Kidney capillary endothelial cell (primary cell): ENCODE data around the gene TBCD.
A peak's percentile ranks its signal among the peaks of the same experiment; 100 is the strongest.

Source experiments
- DNase-seq: peaks from one replicate; pipeline ENCODE4 v3.0.0-alpha.2; 2018; ENCODE audit warnings: low spot score

The TBCD gene

GRCh38 chr17:82751571-82752370, at the start of gene TBCD:
Gene TBCD, plus strand, starts transcription at chr17:82752065. Its CDS starts 129 bp downstream, at chr17:82752194.
- DNase-seq = peak; percentile 72

DNA sequence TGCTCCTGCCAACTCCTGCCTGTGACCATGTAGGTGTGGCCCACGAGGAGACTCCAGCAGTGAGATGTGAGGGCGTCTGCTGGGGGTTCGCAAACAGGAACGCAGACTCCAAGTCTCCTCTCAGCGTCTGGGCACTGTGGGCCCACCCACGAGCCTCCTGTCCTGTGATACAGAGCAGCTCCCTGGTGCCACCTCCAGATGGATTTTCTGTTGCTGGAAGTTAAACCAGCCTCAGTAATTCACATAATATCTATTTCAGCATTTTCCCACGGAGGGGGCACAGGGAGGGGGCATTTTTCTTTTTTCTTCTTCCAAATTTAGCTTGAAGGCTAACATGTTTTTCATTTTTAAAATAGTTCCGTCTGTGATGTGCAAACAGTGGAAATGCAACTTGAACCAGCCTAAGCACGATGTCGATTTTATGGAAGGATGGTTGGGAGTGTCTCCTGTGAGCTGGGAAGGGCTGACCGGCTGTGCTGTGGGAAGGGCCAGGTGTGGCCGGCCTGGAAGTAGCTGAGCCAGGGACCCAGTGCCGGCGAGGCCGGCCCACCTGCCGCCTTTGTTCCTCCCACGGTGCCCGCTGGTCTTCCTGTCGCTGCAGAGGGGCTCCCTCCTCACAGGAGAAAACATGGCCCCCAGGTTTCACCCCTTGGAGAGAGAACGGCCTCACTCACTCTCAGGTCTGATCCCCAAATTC, 49.5 kb upstream of the TBCD start:
- DNase-seq = no peak

GRCh38 chr17:82703036-82703745, 48.7 kb upstream of the TBCD start:
- DNase-seq = no peak

DNA sequence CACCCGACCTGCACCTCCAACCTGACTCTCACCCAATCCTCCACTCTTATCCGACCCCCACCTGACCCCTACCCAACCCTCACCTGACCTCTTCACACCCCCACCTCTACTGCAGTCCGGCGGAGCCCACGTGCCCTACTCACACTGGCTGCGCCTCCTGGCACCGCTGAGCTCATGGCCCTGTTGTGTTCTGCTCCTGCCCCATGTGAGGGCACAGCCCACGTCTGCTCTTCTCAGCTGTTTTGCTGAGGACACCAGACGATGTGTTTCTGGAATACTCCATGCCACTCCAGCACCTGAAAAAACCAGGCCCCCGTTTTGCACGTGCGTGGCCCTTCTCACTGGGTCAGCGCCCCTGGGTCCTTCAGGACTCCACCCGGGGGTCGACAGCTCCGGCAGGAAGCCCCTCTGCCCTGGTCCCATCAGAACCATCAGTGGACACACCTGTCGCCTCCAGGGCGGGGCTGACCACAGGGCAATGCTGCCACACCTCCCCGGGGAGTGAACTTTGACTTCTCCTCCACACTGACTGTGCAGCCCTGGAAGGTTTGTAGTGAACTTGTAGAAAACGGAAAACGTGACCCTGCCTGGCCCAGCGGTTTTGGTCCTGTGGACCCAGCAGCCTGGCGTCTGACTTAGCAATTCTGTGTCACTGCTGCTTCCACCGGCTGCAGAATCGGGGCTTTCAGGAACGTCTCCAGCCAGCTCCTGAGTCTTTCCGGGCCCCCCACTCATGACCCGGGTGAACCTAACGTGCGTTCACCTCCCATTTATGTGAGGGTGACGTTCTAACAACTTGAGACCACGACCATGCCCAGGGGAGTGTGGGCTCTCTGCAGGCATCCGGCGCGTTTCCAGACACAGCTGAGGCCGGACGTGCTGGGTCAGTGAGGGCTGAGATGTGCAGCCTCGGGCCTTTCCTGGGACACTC, 47.7 kb upstream of the TBCD start:
- DNase-seq = no peak

DNA sequence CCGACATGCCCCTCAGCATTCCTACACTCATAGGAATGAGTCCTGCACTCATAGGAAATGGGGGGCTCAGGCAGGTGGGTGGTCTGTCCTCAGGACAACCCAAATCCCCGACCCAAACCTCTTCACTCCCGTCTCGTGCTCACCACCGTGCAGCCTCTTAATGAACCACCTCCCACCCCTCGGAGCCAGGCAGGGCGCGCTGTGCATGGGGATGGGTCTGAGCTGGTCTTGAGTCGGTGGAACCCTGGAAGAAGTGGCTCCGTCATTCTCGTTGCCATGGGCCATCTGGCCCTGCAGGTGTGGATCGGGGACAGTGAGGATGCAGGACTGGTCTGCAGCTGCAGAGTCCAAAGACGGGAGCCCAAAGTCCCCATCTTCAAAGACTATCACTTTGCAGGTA, 47.0 kb upstream of the TBCD start:
- DNase-seq = no peak

- DNase-seq = no peak
These were observed 46.1 kb upstream of the TBCD start for GRCh38 chr17:82705756-82706155.

DNA sequence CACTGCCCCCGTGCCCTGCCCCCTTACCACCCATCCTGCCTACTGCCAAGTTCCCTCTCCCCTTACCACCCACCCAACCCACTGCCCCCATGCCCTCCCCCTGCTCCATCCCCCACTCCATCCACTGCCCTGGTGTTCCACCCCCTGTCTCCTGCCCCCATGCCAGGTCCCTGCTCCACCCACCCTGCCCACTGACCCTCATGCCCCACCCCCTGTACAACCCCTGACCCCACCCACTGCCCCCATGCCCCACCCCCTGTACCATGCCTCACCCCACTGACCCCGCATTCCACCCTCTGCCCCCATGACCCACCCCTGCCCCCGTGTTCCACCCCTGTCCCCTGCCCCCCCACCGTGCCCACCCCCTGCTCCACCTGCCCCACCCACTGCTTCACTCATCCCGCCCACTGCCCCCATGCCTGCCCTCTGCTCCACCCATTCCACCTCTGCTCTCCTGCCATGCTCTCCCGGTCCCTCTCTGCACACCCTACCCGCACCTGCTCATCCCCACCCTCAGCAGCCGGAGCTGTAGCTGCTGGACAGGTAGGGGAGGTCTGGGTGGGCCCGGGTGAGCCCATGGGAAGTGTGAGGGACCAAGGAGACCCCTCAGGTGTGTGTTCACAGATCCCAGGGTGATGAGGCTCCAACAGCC, 42.7 kb upstream of the TBCD start:
- DNase-seq = no peak

- DNase-seq = no peak
These were observed 42.0 kb upstream of the TBCD start for GRCh38 chr17:82709676-82710498.

DNA sequence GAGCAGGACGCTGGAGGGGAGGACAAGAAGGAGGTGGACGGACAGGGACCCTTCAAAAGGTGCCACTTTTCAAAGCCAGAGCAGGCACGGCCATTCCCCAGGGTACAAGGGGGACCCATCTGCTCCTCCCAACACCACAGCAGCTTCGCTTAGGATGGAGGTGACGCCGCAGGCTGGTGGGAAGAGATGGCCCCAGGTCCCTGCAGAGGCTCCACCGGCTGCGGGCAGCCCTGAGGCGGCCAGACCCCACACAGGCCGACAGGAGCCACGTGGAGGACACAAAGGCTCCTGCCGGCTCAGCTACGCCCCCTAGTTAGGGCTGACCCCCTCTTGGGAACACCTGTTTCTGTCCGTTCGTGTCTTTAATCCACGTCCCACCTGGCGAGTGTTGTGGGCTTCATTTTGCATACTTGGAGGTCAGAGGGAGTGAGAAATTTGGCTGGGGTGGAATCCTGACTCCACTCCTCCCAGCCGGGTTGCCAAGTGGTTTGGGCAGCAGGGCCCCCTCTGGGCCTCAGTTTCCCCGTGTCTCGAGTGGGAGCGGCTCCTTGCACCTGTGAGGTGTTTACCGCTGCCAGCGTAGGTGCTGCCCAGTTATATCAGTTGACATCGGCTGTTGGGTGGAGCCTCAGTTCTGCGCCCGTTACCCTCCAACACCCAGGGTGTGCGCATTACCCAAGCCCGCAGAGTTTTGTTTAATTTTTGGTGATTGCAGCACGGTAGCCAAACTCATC, 41.2 kb upstream of the TBCD start:
- no peak for DNase-seq

- DNase-seq = no peak
These were observed 38.7 kb upstream of the TBCD start for GRCh38 chr17:82713071-82713723.

DNA sequence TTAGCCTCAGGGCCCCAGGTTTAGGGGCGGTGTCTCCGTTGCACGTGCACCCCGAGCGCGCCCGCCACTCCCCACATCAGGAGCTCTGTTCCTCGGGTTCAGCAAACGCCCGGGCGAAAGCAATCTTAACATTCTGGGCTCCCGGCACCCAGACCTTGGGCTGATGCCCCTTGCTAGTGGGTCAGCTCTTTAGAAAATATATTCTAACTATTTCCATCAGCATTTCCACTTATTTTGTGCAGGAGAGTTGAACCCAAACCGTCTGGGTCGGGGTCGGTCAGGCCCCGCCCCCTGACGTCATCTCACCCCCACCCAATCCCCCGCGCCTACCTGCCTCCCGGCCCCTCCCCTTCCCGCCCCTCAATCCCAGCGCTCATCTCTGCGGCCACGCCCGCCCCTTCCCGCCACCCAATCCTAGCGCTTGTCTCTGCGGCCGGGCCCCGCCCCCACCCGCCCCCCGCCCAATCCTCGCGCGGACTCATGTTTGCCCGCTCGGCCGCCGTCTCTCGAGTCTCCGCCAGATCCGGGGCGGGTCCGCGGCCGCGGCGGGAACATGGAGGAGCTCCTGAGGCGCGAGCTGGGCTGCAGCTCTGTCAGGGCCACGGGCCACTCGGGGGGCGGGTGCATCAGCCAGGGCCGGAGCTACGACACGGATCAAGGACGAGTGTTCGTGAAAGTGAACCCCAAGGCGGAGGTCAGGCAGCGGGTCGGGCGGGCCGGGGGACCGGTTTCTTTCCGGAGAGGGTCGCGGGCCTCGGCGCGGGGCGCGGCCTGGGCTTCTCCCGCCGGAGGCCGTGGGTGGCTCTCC, 35.5 kb upstream of the TBCD start, which contains the start of gene FN3KRP:
Gene FN3KRP (plus strand): TSS at position 504 of the 808 bp plus-strand sequence. CDS start 50 bp downstream, at position 554.
- DNase-seq = peak; percentile 93

DNA sequence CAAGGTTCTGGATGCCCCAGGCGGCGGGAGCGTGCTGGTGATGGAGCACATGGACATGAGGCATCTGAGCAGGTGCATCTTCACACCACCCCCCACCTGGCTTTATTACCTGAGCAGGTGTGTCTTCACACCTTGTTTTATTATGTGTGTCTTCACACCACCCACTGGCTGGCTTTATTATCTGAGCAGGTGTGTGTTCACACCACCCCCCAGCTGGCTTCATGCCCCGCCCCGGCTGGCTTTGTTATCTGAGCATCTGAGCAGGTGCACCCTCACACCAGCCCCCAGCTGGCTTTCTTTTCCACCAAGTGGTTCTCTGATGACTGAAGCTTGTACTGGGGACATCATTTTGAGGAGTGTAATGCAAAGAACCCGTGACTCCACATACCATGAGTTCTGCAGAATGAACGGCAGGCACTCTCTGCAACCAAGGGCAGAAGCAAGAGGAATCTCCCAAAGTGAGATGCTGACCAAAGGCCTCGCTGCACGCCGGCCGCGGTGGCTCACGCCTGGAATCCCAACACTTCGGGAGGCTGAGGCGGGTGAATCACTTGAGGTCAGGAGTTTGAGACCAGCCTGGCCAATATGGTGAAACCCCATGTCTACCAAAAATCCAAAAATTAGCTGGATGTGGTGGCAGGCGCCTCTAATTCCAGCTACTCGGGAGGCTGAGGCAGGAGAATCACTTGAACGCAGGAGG, 32.7 kb upstream of the TBCD start:
- DNase-seq = no peak

DNA sequence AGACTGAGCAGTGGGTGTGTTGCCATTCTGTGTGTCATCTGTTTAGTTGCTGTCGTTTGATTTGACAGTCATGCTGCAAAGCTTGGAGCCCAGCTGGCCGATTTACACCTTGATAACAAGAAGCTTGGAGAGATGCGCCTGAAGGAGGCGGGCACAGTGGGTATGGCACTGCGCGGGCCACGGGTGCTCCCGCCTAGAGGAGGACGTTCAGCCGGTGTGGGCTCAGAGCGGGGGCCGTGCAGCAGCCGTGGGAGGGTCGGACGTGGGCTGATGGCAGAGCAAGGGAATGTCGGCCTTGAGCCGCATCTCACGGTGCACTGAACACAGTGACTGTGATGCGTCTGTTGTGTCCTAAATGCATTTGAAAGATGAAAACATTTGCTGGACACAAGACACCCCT, 31.7 kb upstream of the TBCD start:
- no peak for DNase-seq

DNA sequence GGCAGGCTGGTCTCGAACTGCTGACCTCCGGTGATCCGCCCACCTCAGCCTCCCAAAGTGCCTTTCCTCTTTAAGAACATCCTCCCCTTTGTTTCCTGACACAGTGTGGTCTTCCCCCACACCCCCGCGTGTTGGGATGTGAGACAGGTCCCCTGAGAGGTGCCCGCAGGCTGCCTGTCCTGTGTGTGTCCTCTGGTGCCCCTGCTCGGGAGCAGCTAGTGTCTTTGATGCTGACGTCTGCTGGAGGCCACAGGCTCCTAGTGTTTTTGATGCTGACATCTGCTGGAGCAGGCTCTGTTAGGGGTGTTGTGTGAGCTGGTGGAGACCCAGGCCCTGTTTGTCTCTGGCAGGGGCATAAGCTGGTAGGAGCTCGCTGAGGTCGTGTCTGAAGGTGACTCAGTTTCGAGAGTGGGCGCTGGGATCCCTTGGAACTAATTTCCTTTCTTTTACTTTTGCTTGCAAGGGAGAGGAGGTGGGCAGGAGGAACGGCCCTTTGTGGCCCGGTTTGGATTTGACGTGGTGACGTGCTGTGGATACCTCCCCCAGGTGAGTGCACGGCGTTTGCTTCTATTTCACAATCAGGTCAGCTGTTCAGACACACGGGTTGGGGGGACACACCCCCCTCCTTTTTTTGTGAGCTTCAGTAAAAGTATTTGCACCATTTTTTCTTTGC, 29.4 kb upstream of the TBCD start:
- DNase-seq = no peak

DNA sequence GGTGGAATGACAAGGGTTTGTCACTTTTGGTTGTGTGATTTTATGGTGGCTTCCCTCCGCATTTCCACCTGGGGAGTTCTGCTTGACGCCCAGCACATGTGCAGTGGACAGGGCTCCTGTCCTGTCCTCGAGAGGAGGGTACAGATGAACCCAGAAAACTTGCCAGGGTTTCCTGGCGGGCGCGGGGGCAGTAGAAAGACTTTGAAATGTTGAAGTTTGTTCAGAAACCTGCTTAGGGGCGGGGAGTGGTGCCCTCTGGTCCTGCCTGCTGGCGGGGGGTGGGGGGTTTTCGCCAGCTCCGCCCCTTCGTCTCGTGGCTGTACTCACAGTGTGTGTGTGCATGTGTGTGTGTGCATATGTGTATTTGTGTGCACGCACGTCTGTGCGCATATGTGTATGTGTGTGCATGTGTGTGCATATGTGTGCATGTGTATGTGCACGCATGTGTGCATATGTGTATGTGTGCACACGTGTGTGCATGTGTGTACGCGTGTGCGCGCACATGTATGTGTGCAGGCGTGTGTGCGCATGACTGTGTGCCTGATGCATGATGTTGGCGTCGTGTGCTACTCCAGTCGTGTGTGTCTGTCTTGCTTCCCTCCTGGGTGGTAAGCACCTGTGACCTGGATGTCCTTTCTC, 28.6 kb upstream of the TBCD start:
- no peak for DNase-seq

- DNase-seq = no peak
These were observed 25.4 kb upstream of the TBCD start for GRCh38 chr17:82726427-82726826.
